ENCODE data around the gene ZSCAN20.
A peak's percentile ranks its signal among the peaks of the same experiment; 100 is the strongest.

Gene ZSCAN20

GRCh38 chr1:33445108-33445507, 27.3 kb upstream of the ZSCAN20 start:
- DNase-seq = no peak

DNA sequence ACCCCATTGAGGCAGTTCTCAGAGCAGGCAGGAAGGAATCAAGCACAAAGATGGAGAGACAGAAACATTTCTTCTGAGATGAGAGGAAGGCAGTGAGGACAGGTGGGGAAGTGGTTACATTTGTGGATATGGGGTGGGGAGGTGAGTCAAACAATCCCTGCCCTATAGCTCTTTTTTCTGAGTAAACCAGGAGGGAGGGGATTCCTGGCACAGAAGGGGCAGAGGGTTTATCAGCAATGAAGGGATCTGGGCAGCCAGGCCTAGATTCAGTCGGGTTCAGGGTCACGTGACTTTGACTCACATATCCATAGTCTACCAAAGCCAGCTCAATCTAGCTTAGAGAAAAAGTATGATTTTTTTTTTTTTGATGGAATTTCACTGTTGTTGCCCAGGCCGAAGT, 25.9 kb upstream of the ZSCAN20 start:
- DNase-seq = no peak

GRCh38 chr1:33454646-33455282, 17.7 kb upstream of the ZSCAN20 start:
- DNase-seq = no peak

DNA sequence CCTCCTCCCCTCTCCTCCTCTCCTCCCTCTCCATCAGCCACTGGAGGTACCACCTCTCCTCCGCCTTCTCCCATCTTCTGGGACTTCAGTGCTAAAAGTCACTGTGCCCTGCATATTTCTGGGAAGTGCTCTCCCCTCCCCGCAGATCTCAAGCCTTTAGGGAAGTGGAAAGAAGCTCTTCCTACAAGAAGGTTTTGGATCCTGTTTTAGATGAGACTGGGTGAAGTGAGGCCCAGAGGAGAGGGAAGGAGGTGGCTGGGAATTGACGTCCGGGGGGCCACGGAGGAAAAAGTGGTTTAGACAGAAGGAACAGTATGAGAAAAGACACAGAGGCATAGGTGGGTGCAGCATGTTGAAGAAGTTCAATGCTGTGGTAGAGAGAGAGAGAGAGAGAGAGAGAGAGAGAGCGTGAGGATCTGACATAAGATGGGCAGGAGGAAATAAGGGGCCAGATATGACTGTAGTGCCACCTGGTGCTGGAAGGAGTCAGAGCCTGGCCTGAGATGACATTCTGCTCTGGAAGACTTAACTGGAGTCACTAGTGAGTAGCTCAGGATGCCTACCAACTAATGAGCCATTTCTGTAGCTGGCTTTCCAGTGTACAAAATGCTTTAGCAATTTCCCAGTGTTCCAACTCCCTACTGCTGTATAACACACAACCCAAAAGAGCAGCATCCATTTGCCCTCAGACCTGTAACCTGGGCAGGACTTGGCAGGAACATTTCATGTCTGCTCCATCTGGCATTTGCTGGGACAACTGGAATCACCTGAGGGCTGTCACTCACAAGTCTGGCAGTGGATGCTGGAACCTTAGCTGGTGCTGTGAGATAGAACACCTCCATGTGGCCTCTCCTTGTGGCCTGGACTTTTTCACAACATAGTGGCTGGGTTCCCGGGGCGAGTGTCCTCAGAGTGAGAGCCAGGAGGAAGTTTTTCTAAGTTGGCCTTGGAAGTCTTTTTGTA, 16.6 kb upstream of the ZSCAN20 start:
- DNase-seq = peak; percentile 50

DNA sequence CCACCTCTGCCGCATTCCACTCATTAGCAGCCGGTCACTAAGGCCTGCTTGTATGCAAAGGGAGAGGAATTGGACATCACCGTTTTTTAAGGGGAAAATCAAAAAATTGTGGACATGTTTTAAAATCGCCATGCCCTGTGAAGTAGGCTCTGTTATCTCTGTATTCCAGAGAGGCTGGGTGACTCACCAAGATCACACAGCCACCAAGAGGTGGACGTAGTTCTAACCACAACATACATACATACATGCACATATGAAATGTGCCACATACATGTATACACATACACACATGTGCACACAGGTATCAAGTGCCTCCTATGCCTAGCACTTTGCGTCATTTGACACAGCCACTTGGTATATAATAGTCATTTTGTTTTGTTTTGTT, 16.0 kb upstream of the ZSCAN20 start:
- DNase-seq = no peak

DNA sequence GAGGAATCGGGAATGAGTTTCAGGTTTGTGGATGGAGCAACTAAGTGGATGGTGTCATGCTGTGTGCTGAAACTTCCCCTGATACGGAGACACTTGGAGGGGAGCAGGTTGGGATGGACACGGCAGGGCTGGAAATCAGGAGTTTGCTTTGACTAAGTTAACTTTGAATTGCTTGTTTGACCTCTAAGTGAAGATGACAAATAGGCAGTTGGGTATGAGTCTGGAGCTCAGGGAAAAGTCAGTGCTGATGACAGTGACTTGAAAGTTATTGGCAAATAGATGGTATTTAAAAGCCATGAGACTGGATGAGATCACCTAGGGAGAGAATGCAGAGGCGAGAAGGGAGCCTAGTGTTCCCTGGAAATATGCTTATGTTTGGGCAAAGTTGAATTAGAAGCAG, 12.8 kb upstream of the ZSCAN20 start:
- no peak for DNase-seq

- DNase-seq = no peak
Observed at GRCh38 chr1:33460144-33460543, 12.3 kb upstream of the ZSCAN20 start.

- DNase-seq = peak; percentile 9
Observed at GRCh38 chr1:33460947-33461629, 11.4 kb upstream of the ZSCAN20 start.

DNA sequence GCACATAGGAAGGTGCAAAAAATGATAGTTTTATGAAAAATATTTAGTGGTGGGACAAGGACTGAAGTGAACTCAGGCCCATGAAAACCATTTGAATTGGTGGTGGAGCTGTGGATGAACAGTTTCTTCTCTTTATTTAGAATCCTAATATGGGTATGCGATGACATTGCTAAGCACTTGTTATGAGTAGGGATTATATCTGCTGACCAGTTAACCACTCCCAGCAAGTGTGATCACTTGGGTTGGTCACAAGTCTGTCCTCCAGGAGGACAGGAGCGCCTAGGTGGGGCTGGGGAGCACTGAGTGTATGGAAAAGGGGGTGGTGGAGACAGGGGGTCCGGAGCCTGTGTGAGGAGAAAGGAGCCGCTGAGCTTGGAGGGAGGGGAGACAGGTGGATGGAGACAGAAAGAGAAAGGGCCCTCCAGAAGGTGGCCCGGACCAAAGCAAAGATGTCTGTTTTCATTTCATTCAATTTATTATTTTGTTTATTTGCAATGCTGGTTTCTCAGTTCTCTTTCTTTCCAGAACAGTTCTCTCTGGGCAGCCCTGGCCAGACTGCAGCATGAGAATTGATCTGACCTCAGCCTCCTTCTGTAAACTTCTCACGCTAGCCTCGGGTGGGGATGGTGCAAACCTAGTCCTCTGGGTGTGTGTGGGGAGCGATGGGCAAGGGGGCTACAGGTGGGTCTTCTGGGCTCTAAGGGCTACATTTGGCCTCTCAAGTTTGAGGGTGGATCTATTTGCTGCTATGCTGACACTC, 9.9 kb upstream of the ZSCAN20 start:
- DNase-seq = no peak

DNA sequence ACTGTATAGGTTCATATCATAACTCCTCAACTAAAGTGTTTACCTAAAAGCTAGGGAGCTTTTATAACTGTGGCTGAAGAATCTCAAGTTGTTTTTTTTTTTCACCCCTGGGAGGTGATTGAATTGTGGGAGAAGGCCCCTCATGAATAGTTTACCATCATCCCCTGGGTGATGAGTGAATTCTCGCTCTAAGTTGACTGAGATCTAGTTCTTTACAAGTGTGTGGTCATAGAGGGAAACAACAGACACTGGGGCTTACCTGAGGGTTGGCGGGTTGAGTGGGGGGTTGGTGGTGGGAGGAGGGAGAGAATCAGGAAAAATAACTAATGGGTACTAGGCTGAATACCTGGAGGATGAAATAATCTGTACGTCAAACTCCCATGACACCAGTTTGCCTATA, 7.9 kb upstream of the ZSCAN20 start:
- DNase-seq = no peak

GRCh38 chr1:33465316-33465715, 7.1 kb upstream of the ZSCAN20 start:
- DNase-seq = no peak

DNA sequence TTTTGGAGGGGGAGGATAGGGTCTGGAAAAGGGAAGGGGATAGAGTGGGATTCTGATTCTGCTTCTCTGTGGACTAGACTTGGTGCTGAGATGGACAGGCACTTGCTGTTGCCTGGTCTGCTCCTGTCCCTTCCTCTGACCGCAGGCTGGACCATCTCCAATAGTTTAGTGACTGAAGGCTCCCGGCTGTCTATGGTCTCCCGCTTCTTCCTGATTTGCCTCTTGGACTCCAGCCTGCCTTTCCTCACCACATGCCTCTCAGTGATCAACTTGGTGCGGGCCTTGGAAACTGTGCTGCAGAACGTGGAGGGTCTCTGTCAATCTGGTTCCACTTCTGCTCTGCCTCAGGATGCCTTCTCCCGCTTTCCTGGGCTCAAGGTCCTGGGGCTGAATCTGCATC, 6.3 kb upstream of the ZSCAN20 start:
- DNase-seq = no peak

- no peak for DNase-seq
Observed at GRCh38 chr1:33468011-33468410, 4.4 kb upstream of the ZSCAN20 start.

- no peak for DNase-seq
Observed at GRCh38 chr1:33468531-33468930, 3.9 kb upstream of the ZSCAN20 start.

- no peak for DNase-seq
Observed at GRCh38 chr1:33468967-33469366, 3.5 kb upstream of the ZSCAN20 start.

DNA sequence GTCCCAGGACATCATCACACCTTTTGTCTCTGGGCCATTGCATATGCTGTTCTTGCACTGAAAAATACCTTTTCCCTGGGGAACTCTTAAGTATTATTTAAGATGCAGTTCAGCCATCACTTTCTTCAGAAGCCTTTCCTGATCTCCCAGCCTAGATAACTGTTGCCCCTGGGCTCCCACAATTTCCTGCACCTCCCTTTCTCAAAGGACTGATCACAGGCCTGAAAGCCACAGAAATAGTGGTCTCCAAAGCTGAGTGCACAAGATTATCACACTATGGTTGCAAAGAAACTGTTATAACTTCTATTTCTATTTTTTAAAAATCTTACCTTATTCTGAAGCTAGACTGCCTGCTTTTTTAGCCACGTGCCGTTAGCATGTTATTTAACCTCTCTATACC, 2.8 kb upstream of the ZSCAN20 start:
- no peak for DNase-seq

DNA sequence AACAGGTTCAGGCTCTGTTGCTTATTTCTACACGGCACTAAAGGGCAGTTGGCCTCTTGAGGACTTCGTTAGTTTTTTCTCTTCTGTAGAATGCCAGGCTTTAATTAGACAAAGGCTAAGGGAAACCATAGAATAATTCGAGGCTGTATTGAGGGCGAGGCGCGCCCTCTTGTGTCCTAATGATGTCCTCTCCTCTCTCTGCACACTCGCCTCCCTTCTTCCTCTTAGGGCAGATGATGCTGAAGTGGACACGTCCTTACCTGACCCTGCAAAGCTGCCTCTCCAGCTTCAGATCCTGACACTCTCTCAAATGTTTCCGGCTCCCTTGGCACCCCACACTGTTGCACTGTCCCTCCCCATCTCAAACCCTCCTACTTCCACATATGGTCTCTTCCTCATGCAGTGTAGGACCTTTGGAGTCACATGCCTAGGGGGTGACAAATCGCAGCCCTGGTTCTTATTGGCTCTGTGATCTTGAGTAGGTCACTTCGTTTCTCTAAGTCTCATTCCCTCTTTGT, 1.9 kb upstream of the ZSCAN20 start:
- DNase-seq = peak; percentile 61

- no peak for DNase-seq
Observed at GRCh38 chr1:33471416-33471815, 1.0 kb upstream of the ZSCAN20 start.

GRCh38 chr1:33473900-33474299, 1.5 kb downstream of the ZSCAN20 start:
- no peak for DNase-seq

DNA sequence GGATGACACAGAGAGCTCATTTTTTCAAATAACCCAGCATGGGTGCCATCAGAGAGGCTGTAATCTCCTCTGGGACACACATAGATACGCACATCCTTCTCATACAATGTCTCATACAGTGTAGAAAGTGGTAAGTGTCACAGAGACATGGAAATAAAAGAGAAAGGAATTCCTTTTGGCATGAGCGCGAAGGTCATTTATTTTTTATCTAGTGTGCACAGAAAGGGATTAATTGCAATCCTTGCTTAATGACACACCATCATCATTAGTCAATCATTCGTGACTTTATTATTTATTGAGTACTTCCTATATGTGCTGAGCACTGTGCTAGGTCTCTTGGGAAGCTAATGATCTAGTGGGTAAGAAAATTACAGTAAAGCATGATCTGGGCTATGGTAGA, 5.0 kb downstream of the ZSCAN20 start:
- no peak for DNase-seq

GRCh38 chr1:33482412-33482811, 10.0 kb downstream of the ZSCAN20 start:
- no peak for DNase-seq

GRCh38 chr1:33488624-33489023, 16.2 kb downstream of the ZSCAN20 start:
- DNase-seq = no peak

DNA sequence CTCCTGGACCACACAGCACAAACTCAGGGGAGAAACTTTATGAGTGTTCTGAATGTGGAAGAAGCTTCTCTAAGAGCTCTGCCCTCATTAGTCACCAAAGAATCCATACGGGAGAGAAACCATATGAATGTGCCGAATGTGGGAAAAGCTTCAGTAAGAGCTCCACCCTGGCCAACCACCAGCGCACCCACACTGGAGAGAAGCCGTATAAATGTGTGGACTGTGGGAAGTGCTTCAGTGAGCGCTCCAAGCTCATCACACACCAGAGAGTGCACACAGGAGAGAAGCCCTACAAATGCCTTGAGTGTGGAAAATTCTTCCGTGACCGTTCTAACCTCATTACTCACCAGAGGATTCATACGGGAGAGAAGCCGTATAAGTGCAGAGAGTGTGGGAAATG, 22.5 kb downstream of the ZSCAN20 start:
- DNase-seq = no peak
